ENCODE data around the gene TEKTIP1. TPM values are rescaled to one million over a fixed set of nuclear protein-coding genes. Genes with fewer than 3 reads are reported as not detected.

The TEKTIP1 gene
- total and polyA plus RNA-seq, 2 experiments from 2014 or later = 1.5 TPM; not detected in 1

DNA sequence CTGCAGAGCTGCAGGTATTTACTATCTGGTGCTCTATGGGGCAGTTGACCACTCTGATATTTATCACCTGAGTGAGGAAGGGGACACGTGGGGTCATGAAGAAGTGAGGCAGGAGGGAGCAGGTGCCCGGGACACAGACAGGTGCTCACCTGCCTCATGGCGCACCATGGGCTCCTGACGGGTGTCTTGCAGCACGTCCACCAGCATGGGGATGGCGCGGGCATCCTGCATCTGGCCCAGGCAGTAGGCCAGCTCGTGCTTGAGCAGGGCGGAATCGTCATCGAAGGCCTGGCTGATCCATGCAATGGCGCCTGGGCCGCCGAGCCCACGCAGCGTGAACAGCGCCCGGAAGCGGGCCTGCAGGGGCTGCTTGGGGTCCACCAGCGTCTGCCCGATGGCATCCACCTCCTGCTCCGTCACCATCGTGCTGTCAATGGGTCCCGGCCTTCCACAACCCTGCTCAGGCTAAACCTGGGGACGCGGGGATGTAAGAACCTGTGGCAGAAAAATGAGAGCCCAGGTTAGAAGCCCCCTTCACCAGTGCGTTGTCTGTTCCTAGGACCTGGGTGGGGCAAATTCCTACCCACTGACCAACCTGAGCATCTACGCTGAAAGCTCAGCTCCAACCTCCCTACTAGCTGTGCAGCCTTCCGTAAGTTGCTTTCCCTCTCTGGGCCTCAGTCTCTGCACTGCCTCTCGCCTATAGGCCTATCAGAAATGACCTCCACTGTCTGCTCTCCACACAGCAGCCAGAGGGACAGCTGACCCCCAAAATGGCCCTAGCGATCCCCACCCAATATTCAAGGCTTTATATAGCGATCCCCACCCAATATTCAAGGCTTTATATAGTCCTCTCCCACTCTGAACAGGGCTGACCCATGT lies 42.3 kb upstream of the TEKTIP1 start:
- 98% methylated on average over 31 of the region's 32 CpGs for WGBS (ENCODE audit: low lambda C conversion rate, missing lambda C conversion rate)
- Histone ChIP-seq H3K4me3 (no peak overlapping the region), H3K4me2 (no peak overlapping the region), H3K9me3 (ENCODE audit: low read depth) (no peaks in the 10 kb centered on the region), H3K27ac (no peak overlapping the region), H3K9me2 (replicated peaks; ENCODE audit: insufficient read depth) (no peaks in the 10 kb centered on the region), H3K36me3 (replicated peaks; ENCODE audit: insufficient read depth, low read depth) (no peaks in the 10 kb centered on the region), H3K79me2 (peaks cover 32% of the 10 kb centered on the region), H2AFZ (no peak overlapping the region), H4K20me1 (ENCODE audit: insufficient read depth, poor library complexity, severe bottlenecking) (no peaks in the 10 kb centered on the region), H3K27me3 (no peaks in the 10 kb centered on the region), H3K4me1 (ENCODE audit: insufficient read depth) (peaks cover 4% of the 10 kb centered on the region)
- no peak for DNase-seq (ENCODE audit: low spot score)
- TF ChIP-seq, protein P1, sequence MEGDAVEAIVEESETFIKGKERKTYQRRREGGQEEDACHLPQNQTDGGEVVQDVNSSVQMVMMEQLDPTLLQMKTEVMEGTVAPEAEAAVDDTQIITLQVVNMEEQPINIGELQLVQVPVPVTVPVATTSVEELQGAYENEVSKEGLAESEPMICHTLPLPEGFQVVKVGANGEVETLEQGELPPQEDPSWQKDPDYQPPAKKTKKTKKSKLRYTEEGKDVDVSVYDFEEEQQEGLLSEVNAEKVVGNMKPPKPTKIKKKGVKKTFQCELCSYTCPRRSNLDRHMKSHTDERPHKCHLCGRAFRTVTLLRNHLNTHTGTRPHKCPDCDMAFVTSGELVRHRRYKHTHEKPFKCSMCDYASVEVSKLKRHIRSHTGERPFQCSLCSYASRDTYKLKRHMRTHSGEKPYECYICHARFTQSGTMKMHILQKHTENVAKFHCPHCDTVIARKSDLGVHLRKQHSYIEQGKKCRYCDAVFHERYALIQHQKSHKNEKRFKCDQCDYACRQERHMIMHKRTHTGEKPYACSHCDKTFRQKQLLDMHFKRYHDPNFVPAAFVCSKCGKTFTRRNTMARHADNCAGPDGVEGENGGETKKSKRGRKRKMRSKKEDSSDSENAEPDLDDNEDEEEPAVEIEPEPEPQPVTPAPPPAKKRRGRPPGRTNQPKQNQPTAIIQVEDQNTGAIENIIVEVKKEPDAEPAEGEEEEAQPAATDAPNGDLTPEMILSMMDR (IDR thresholded peaks at IDR 0.05; ENCODE audit: poor library complexity) = no peak
- TF ChIP-seq EZH2 (IDR thresholded peaks at IDR 0.05; ENCODE audit: borderline replicate concordance) (no peak), EZH2phosphoT487 (IDR thresholded peaks at IDR 0.05; ENCODE audit: low read depth, severe bottlenecking, unreplicated experiment) (no peak)

DNA sequence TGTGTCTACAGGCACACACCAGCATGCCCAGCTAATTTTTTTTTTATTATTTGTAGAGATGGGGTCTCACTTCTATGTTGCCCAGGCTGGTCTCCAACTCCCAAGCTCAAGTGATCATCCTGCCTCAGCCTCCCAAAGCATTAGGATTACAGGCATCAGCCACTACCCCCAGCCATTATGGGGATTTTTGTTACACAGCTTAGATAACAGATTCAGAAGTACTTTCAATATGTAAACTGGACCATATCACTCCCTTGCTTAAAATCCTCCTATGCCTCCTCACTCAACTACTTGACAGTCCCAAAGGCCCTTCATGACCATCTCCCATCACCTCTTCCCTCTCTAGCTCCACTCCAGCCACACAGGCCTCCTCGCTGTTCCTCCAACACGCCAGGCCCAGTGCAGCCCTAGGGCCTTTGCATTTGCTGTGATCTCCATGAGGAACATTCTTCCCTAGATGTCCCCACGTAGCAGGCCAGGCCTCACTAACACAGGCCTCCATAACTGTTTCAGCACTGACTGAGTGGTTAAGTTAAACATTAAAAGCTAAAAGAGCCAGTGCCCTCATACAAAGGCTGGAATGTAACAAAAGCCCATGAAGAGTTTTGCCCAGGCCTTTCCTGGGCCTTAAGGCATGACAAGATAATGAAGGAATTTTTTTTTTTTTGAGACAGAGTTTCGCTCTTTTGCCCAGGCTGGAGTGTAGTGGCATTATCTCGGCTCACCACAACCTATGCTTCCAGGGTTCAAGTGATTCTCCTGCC lies 41.0 kb upstream of the TEKTIP1 start:
- Histone ChIP-seq H3K4me2 (no peak overlapping the region), H3K4me1 (ENCODE audit: insufficient read depth) (peaks cover 4% of the 10 kb centered on the region), H3K4me3 (no peak overlapping the region), H3K27me3 (no peaks in the 10 kb centered on the region), H4K20me1 (ENCODE audit: insufficient read depth, poor library complexity, severe bottlenecking) (no peaks in the 10 kb centered on the region), H3K27ac (no peak overlapping the region), H3K9me2 (replicated peaks; ENCODE audit: insufficient read depth) (no peaks in the 10 kb centered on the region), H3K9me3 (ENCODE audit: low read depth) (no peaks in the 10 kb centered on the region), H3K79me2 (peaks cover 32% of the 10 kb centered on the region), H2AFZ (no peak overlapping the region), H3K36me3 (replicated peaks; ENCODE audit: insufficient read depth, low read depth) (no peaks in the 10 kb centered on the region)
- no peak for DNase-seq (ENCODE audit: low spot score)
- TF ChIP-seq EZH2 (IDR thresholded peaks at IDR 0.05; ENCODE audit: borderline replicate concordance) = no peak
- no peak for TF ChIP-seq EZH2phosphoT487 (IDR thresholded peaks at IDR 0.05; ENCODE audit: low read depth, severe bottlenecking, unreplicated experiment)
- TF ChIP-seq, protein P1 (IDR thresholded peaks at IDR 0.05; ENCODE audit: poor library complexity) = no peak
- 95% methylated on average over 5 of the region's 5 CpGs for WGBS (ENCODE audit: low lambda C conversion rate, missing lambda C conversion rate)

DNA sequence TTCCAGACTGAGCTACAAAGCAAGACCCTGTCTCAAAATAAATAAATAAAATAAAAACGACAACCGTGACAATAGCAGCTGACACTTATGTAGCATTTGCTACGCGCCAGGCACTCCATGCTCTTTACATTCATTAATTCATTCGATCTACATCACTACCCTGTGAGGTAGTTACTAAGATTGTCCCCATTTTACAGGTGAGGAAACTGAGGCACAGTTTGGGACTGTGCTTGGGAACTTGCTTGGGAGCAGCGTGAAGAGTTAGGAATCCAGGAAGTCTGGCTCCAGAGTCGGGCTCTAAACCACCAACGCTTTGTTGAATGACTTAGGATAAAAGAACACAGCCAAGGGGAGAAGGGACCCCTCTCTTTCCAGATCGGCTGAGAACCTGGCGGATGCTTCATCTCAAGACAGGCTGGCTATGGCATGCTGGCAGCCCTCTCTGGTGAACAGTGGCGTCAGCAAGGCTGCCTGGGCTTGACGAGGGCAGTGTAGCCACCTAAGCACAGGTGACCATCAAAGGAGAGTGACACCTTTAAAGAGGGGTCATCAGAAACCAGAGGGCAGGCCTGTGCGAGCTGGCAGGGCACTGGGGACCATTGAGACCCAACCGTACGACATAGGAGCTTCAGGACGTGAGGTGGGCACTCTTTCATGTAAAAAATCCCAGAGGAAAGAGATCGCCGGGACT lies 39.1 kb upstream of the TEKTIP1 start:
- 28% methylated on average over 18 of the region's 18 CpGs for WGBS (ENCODE audit: low lambda C conversion rate, missing lambda C conversion rate)
- DNase-seq (ENCODE audit: low spot score) = no peak
- Histone ChIP-seq H3K4me2 (peak overlapping the region; percentile 65), H3K4me3 (peak overlapping the region; percentile 32), H4K20me1 (ENCODE audit: insufficient read depth, poor library complexity, severe bottlenecking) (no peaks in the 10 kb centered on the region), H3K36me3 (replicated peaks; ENCODE audit: insufficient read depth, low read depth) (no peaks in the 10 kb centered on the region), H3K27me3 (no peaks in the 10 kb centered on the region), H3K27ac (peak overlapping the region; percentile 91), H3K9me2 (replicated peaks; ENCODE audit: insufficient read depth) (no peaks in the 10 kb centered on the region), H3K9me3 (ENCODE audit: low read depth) (no peaks in the 10 kb centered on the region), H3K79me2 (peaks cover 32% of the 10 kb centered on the region), H3K4me1 (ENCODE audit: insufficient read depth) (peaks cover 4% of the 10 kb centered on the region), H2AFZ (peak overlapping the region; percentile 51)
- TF ChIP-seq, protein P1 (IDR thresholded peaks at IDR 0.05; ENCODE audit: poor library complexity) = no peak
- TF ChIP-seq EZH2 (IDR thresholded peaks at IDR 0.05; ENCODE audit: borderline replicate concordance) (no peak), EZH2phosphoT487 (IDR thresholded peaks at IDR 0.05; ENCODE audit: low read depth, severe bottlenecking, unreplicated experiment) (no peak)
